Esophagus squamous epithelium (tissue), 5 donors: ENCODE data around the gene CRX. TPM values are rescaled to one million over a fixed set of nuclear protein-coding genes. Genes with fewer than 3 reads are reported as not detected.
"Not testable (repeated sequence)": the region's sequence is repeated elsewhere in the genome, so short reads cannot be mapped to it uniquely, and the experiment has no call there.

ENCODE experiments used
- DNase-seq: peaks from one replicate; lab custom pipeline; 2025; lab: John Stamatoyannopoulos, UW
- H3K27ac ChIP-seq, 4 donors: fragments of 200-600 bp; sonication (generic); one replicate each; pipeline ENCODE4 v1.5.1; 2016 to 2019; ENCODE audit warnings: mild to moderate bottlenecking in 1 of 4
- H3K27me3 ChIP-seq, 4 donors: fragments of 200-600 bp; sonication (generic); 1 replicate in 3 of 4; 2 replicates in 1 of 4; pipeline versions ENCODE4 v1.5.1 to v1.6.0; 2017 to 2021; ENCODE audit warnings: antibody characterized with exemption in 1 of 4
- H3K36me3 ChIP-seq, 3 donors: fragments of 200-600 bp; sonication (generic); one replicate each; pipeline ENCODE4 v1.5.1; 2016 to 2019
- H3K4me1 ChIP-seq, 3 donors: fragments of 200-600 bp; sonication (generic); one replicate each; pipeline ENCODE4 v1.5.1; 2017 to 2019
- H3K4me3 ChIP-seq, 4 donors: fragments of 200-600 bp; sonication (generic); 1 replicate in 3 of 4; 2 replicates in 1 of 4; pipeline ENCODE4 v1.5.1; 2016 to 2019; ENCODE audit warnings: mild to moderate bottlenecking in 2 of 4, moderate library complexity in 1 of 4
- H3K9me3 ChIP-seq, 3 donors: fragments of 200-600 bp; sonication (generic); one replicate each; pipeline ENCODE4 v1.5.1; 2016 to 2019
- CTCF ChIP-seq, 6 experiments: fragments of 450-650 bp in 4 of 6; fragments of 200-600 bp in 2 of 6; sonication (generic) in 2 of 6; IDR thresholded peaks; one replicate each; pipeline ENCODE4 v1.5.1; 2016 to 2019; ENCODE audit warnings: antibody characterized with exemption in 6 of 6, mild to moderate bottlenecking in 4 of 6, moderate library complexity in 4 of 6
- POLR2A ChIP-seq, 4 donors: fragments of 450-650 bp; IDR thresholded peaks; one replicate each; pipeline ENCODE4 v1.6.1; 2017; ENCODE audit warnings: antibody characterized with exemption in 4 of 4, mild to moderate bottlenecking in 4 of 4, moderate library complexity in 3 of 4
- WGBS, 2 donors: methylation state at CpG; one replicate each; pipeline ENCODE4 v1.1.5; 2018; 5-methylcytosine and 5-hydroxymethylcytosine counted together
- intact Hi-C: fragments of 100-400 bp; cut with DNase I; formaldehyde crosslinking; loops from one replicate; pipeline ENCODE4 v1.15.0; 2022
- total RNA-seq, 4 donors: library from RNA; depleted of rRNA; stranded (reverse); fragments of >200 nt; gene quantifications; one replicate each; pipeline ENCODE4 v1.1.0, GENCODE V29; 2016
- donor health status: DM: yes; HTN: yes; CAD: no.

CRX gene
- total RNA-seq, 4 donors from 2014 or later, result not detected

GRCh38 chr19:47779524-47780214, 42.1 kb upstream of the CRX start:
- intact Hi-C loops, result no loop called here
- WGBS, 2 donors, result 18 to 25% methylated on average over 9 to 19 of the region's 24 CpGs

GRCh38 chr19:47780215-47780551, 41.6 kb upstream of the CRX start:
- WGBS, 2 donors, result 45 to 58% methylated on average over 9 of the region's 9 CpGs
- Histone ChIP-seq H3K27ac (peak overlapping the region; percentile 99 to 100 (median 99)), H3K27me3 (no peaks in the 10 kb centered on the region), H3K36me3 (peaks cover 15 to 49% (median 31%) of the 10 kb centered on the region in 3 donors), H3K4me3 (peak overlapping the region; percentile 84 to 98 (median 94)), H3K4me1 (peaks cover 25 to 62% (median 44%) of the 10 kb centered on the region in 3 donors), H3K9me3 (no peaks in the 10 kb centered on the region)
- intact Hi-C loops, result no loop called here
- no peak for TF ChIP-seq CTCF (IDR thresholded peaks at IDR 0.05)
- TF ChIP-seq POLR2A (IDR thresholded peaks at IDR 0.05), result no peak
- DNase-seq, result no peak

More at GRCh38 chr19:47779524-47780214, 42.1 kb upstream of the CRX start:
- Histone ChIP-seq H3K27ac (peak overlapping the region; percentile 99 to 100 (median 99)), H3K4me1 (peaks cover 25 to 62% (median 44%) of the 10 kb centered on the region in 3 donors), H3K27me3 (no peaks in the 10 kb centered on the region), H3K36me3 (peaks cover 15 to 44% (median 26%) of the 10 kb centered on the region in 3 donors), H3K9me3 (no peaks in the 10 kb centered on the region), H3K4me3 (peak overlapping the region; percentile 84 to 98 (median 94))
- TF ChIP-seq CTCF (IDR thresholded peaks at IDR 0.05) (no peak), POLR2A (IDR thresholded peaks at IDR 0.05) (peak in 1 of 4 donors; percentile 19)
- DNase-seq, result no peak

- Histone ChIP-seq H3K27ac (peak overlapping the region in 3 of 4 donors; percentile 58 to 100 (median 70)), H3K36me3 (peaks cover 19 to 64% (median 38%) of the 10 kb centered on the region in 3 donors), H3K4me1 (peaks cover 25 to 56% (median 42%) of the 10 kb centered on the region in 3 donors), H3K9me3 (no peaks in the 10 kb centered on the region), H3K27me3 (no peaks in the 10 kb centered on the region), H3K4me3 (peak overlapping the region in 1 of 4 donors; percentile 92)
- TF ChIP-seq POLR2A (IDR thresholded peaks at IDR 0.05) (no peak), CTCF (IDR thresholded peaks at IDR 0.05) (no peak)
- 40 to 54% methylated on average over 7 to 9 of the region's 9 CpGs for WGBS, 2 donors
- DNase-seq, result no peak
- intact Hi-C loops, result no loop called here
These were observed 40.0 kb upstream of the CRX start for GRCh38 chr19:47781590-47782262.

- WGBS, 2 donors, result 83 to 90% methylated on average over 2 to 5 of the region's 7 CpGs
- no peaks in the 10 kb centered on the region for H3K27me3 ChIP-seq
- intact Hi-C loops, result loop anchor here (5.0 kb wide), 1 partner anchor 74 kb away; the partner anchor contains the start of gene EHD2
- TF ChIP-seq CTCF (IDR thresholded peaks at IDR 0.05) (no peak), POLR2A (IDR thresholded peaks at IDR 0.05) (no peak)
- H3K4me3 ChIP-seq, result no peak overlapping the region
- H3K9me3 ChIP-seq, result no peaks in the 10 kb centered on the region
- no peak overlapping the region for H3K27ac ChIP-seq
- DNase-seq, result no peak
- H3K36me3 ChIP-seq, result peaks cover 12 to 55% (median 30%) of the 10 kb centered on the region in 3 donors
- H3K4me1 ChIP-seq, result peaks cover 0 to 44% (median 15%) of the 10 kb centered on the region in 3 donors
These were observed 35.2 kb upstream of the CRX start for GRCh38 chr19:47786566-47786965.

GRCh38 chr19:47787307-47787706, 34.4 kb upstream of the CRX start:
- H3K27me3 ChIP-seq, H3K27ac ChIP-seq, H3K9me3 ChIP-seq, DNase-seq, H3K4me3 ChIP-seq: not testable (repeated sequence)
- WGBS, 2 donors, result 78 to 89% methylated on average over 10 of the region's 10 CpGs
- peaks cover 0 to 36% (median 9%) of the 10 kb centered on the region in 3 donors for H3K4me1 ChIP-seq
- intact Hi-C loops, result loop anchor here (5.0 kb wide), 1 partner anchor 75 kb away; the partner anchor contains the start of gene EHD2
- H3K36me3 ChIP-seq, result peaks cover 12 to 47% (median 30%) of the 10 kb centered on the region in 3 donors

GRCh38 chr19:47789811-47790210, 31.9 kb upstream of the CRX start:
- H3K4me3 ChIP-seq, H3K27me3 ChIP-seq, DNase-seq, H3K9me3 ChIP-seq, H3K27ac ChIP-seq: not testable (repeated sequence)
- intact Hi-C loops, result loop anchor here (5.0 to 10.0 kb wide), 2 partner anchors 78 to 355 kb away; partner anchors contain the start of gene EHD2
- peaks cover 0 to 31% (median 6%) of the 10 kb centered on the region in 3 donors for H3K4me1 ChIP-seq
- peaks cover 4 to 22% (median 10%) of the 10 kb centered on the region in 3 donors for H3K36me3 ChIP-seq
- WGBS, 2 donors, result 76 to 79% methylated on average over 13 of the region's 13 CpGs
